ENCODE results near the gene ERBB3. TPM values are rescaled to one million over a fixed set of nuclear protein-coding genes. Genes with fewer than 3 reads are reported as not detected.

Gene ERBB3
- total RNA-seq, 2 experiments from 2014 or later: 1.0 to 1.9 TPM

- CTCF ChIA-PET: interaction anchor here (0.5 to 3.5 kb wide), 13 partner anchors 9 to 310 kb away, joined by 3 to 28 read pairs (median 4); partner anchors contain the start of genes ANKRD52, ORMDL2, RNF41 and SARNP
- H3K36me3 Mint-ChIP-seq (ENCODE audit: low read depth): peaks cover 29% of the 10 kb centered on the region
- H3K4me1 Mint-ChIP-seq (ENCODE audit: low read depth): peaks cover 55% of the 10 kb centered on the region
- intact Hi-C loops (cut with micrococcal nuclease): loop anchor here (1.0 to 2.0 kb wide), 3 partner anchors 23 to 321 kb away; partner anchors contain the start of genes CS, PA2G4 and TIMELESS
- DNase-seq: peak; percentile 99
- H3K9me3 Mint-ChIP-seq: no peaks in the 10 kb centered on the region
- no peaks in the 10 kb centered on the region for H3K27me3 Mint-ChIP-seq (ENCODE audit: low read depth)
- peak within 1 kb of the TSS; percentile 91 for H3K4me3 Mint-ChIP-seq
- peak within 1 kb of the TSS; percentile 86 for H3K27ac Mint-ChIP-seq
These were observed 48.1 kb downstream of the ERBB3 start, which contains the start of gene ESYT1 for GRCh38 chr12:56127888-56128669. Gene ESYT1 (plus strand): TSS chr12:56128267. CDS start chr12:56128320, 53 bp downstream.

GRCh38 chr12:56128670-56129205, 48.8 kb downstream of the ERBB3 start:
- Mint-ChIP-seq H3K36me3 (ENCODE audit: low read depth) (peaks cover 33% of the 10 kb centered on the region), H3K27ac (peak overlapping the region; percentile 86), H3K4me3 (peak overlapping the region; percentile 91), H3K4me1 (ENCODE audit: low read depth) (peaks cover 57% of the 10 kb centered on the region), H3K27me3 (ENCODE audit: low read depth) (no peaks in the 10 kb centered on the region), H3K9me3 (no peaks in the 10 kb centered on the region)
- CTCF ChIA-PET: interaction anchor here (0.6 to 3.5 kb wide), 10 partner anchors 10 to 311 kb away, joined by 3 to 28 read pairs (median 4); partner anchors contain the start of genes ORMDL2, RNF41, SARNP and SMARCC2
- intact Hi-C loops (cut with micrococcal nuclease): loop anchor here (2.0 kb wide), 1 partner anchor 24 kb away; the partner anchor contains the start of gene PA2G4
- peak; percentile 34 for DNase-seq

- peaks cover 60% of the 10 kb centered on the region for H3K4me1 Mint-ChIP-seq (ENCODE audit: low read depth)
- H3K9me3 Mint-ChIP-seq: no peaks in the 10 kb centered on the region
- peaks cover 36% of the 10 kb centered on the region for H3K36me3 Mint-ChIP-seq (ENCODE audit: low read depth)
- peak overlapping the region; percentile 91 for H3K4me3 Mint-ChIP-seq
- DNase-seq: peak; percentile 66
- peak overlapping the region; percentile 86 for H3K27ac Mint-ChIP-seq
- H3K27me3 Mint-ChIP-seq (ENCODE audit: low read depth): no peaks in the 10 kb centered on the region
- intact Hi-C loops (cut with micrococcal nuclease): loop anchor here (2.0 kb wide), 1 partner anchor 25 kb away; the partner anchor contains the start of gene PA2G4
- CTCF ChIA-PET: interaction anchor here (0.6 to 3.1 kb wide), 6 partner anchors 10 to 134 kb away, joined by 3 to 28 read pairs (median 8); partner anchors contain the start of genes MYL6B, SMARCC2 and ZC3H10
These were observed 49.4 kb downstream of the ERBB3 start for GRCh38 chr12:56129206-56129941.

GRCh38 chr12:56129942-56130495, 50.1 kb downstream of the ERBB3 start:
- DNase-seq: no peak
- H3K27me3 Mint-ChIP-seq (ENCODE audit: low read depth): no peaks in the 10 kb centered on the region
- peaks cover 58% of the 10 kb centered on the region for H3K4me1 Mint-ChIP-seq (ENCODE audit: low read depth)
- peak overlapping the region; percentile 55 for H3K27ac Mint-ChIP-seq
- intact Hi-C loops (cut with micrococcal nuclease): loop anchor here (2.0 kb wide), 1 partner anchor 25 kb away; the partner anchor contains the start of gene PA2G4
- CTCF ChIA-PET: interaction anchor here (0.7 to 3.1 kb wide), 5 partner anchors 10 to 59 kb away, joined by 3 to 28 read pairs (median 3); partner anchors contain the start of genes MYL6B and SMARCC2
- peaks cover 37% of the 10 kb centered on the region for H3K36me3 Mint-ChIP-seq (ENCODE audit: low read depth)
- H3K9me3 Mint-ChIP-seq: no peaks in the 10 kb centered on the region
- peak overlapping the region; percentile 91 for H3K4me3 Mint-ChIP-seq

- Mint-ChIP-seq H3K36me3 (ENCODE audit: low read depth) (peaks cover 40% of the 10 kb centered on the region), H3K4me3 (peak overlapping the region; percentile 91), H3K27me3 (ENCODE audit: low read depth) (no peaks in the 10 kb centered on the region), H3K4me1 (ENCODE audit: low read depth) (peaks cover 59% of the 10 kb centered on the region), H3K9me3 (no peaks in the 10 kb centered on the region), H3K27ac (no peak overlapping the region)
- intact Hi-C loops (cut with micrococcal nuclease): no loop called here
- DNase-seq: no peak
- CTCF ChIA-PET: interaction anchor here (0.9 kb wide), 1 partner anchor 23 kb away, joined by 3 read pairs; no protein-coding TSS in a partner anchor
These were observed 50.9 kb downstream of the ERBB3 start for GRCh38 chr12:56130876-56131275.

GRCh38 chr12:56134897-56135296, 54.9 kb downstream of the ERBB3 start:
- Mint-ChIP-seq H3K9me3 (no peaks in the 10 kb centered on the region), H3K4me1 (ENCODE audit: low read depth) (peaks cover 66% of the 10 kb centered on the region), H3K27me3 (ENCODE audit: low read depth) (no peaks in the 10 kb centered on the region), H3K4me3 (no peak overlapping the region), H3K27ac (no peak overlapping the region), H3K36me3 (ENCODE audit: low read depth) (peaks cover 70% of the 10 kb centered on the region)
- CTCF ChIA-PET: no interaction called here
- intact Hi-C loops (cut with micrococcal nuclease): no loop called here
- DNase-seq: no peak

GRCh38 chr12:56137853-56138571, 58.0 kb downstream of the ERBB3 start:
- no peak overlapping the region for H3K4me3 Mint-ChIP-seq
- H3K36me3 Mint-ChIP-seq (ENCODE audit: low read depth): peaks cover 66% of the 10 kb centered on the region
- H3K27me3 Mint-ChIP-seq (ENCODE audit: low read depth): no peaks in the 10 kb centered on the region
- intact Hi-C loops (cut with micrococcal nuclease): no loop called here
- CTCF ChIA-PET: interaction anchor here (1.4 kb wide), 1 partner anchor 11 kb away, joined by 4 read pairs; no protein-coding TSS in a partner anchor
- no peaks in the 10 kb centered on the region for H3K9me3 Mint-ChIP-seq
- peaks cover 57% of the 10 kb centered on the region for H3K4me1 Mint-ChIP-seq (ENCODE audit: low read depth)
- H3K27ac Mint-ChIP-seq: peak overlapping the region; percentile 20
- DNase-seq: no peak

- Mint-ChIP-seq H3K4me1 (ENCODE audit: low read depth) (peaks cover 42% of the 10 kb centered on the region), H3K9me3 (no peaks in the 10 kb centered on the region), H3K27me3 (ENCODE audit: low read depth) (no peaks in the 10 kb centered on the region), H3K4me3 (no peak overlapping the region), H3K27ac (peak overlapping the region; percentile 72), H3K36me3 (ENCODE audit: low read depth) (peaks cover 57% of the 10 kb centered on the region)
- intact Hi-C loops (cut with micrococcal nuclease): no loop called here
- DNase-seq: no peak
- CTCF ChIA-PET: interaction anchor here (0.5 to 1.8 kb wide), 3 partner anchors 15 to 203 kb away, joined by 3 to 8 read pairs (median 3); partner anchors contain the start of gene SMARCC2
These were observed 62.2 kb downstream of the ERBB3 start for GRCh38 chr12:56141946-56142784.

GRCh38 chr12:56143217-56143616, 63.3 kb downstream of the ERBB3 start:
- CTCF ChIA-PET: interaction anchor here (0.5 to 1.8 kb wide), 3 partner anchors 32 to 204 kb away, joined by 3 to 8 read pairs (median 5); partner anchors contain the start of gene SMARCC2
- intact Hi-C loops (cut with micrococcal nuclease): no loop called here
- Mint-ChIP-seq H3K4me3 (no peak overlapping the region), H3K36me3 (ENCODE audit: low read depth) (peaks cover 49% of the 10 kb centered on the region), H3K27ac (peak overlapping the region; percentile 72), H3K4me1 (ENCODE audit: low read depth) (peaks cover 32% of the 10 kb centered on the region), H3K27me3 (ENCODE audit: low read depth) (no peaks in the 10 kb centered on the region), H3K9me3 (no peaks in the 10 kb centered on the region)
- no peak for DNase-seq

GRCh38 chr12:56143870-56144269, 63.9 kb downstream of the ERBB3 start:
- no peaks in the 10 kb centered on the region for H3K27me3 Mint-ChIP-seq (ENCODE audit: low read depth)
- no peaks in the 10 kb centered on the region for H3K9me3 Mint-ChIP-seq
- peaks cover 42% of the 10 kb centered on the region for H3K36me3 Mint-ChIP-seq (ENCODE audit: low read depth)
- peaks cover 25% of the 10 kb centered on the region for H3K4me1 Mint-ChIP-seq (ENCODE audit: low read depth)
- DNase-seq: no peak
- H3K27ac Mint-ChIP-seq: peak overlapping the region; percentile 72
- H3K4me3 Mint-ChIP-seq: no peak overlapping the region
- CTCF ChIA-PET: interaction anchor here (1.4 kb wide), 1 partner anchor 46 kb away, joined by 3 read pairs; the partner anchor contains the start of gene SMARCC2
- intact Hi-C loops (cut with micrococcal nuclease): no loop called here
